ENCODE data around the gene ITPR3.

DNA sequence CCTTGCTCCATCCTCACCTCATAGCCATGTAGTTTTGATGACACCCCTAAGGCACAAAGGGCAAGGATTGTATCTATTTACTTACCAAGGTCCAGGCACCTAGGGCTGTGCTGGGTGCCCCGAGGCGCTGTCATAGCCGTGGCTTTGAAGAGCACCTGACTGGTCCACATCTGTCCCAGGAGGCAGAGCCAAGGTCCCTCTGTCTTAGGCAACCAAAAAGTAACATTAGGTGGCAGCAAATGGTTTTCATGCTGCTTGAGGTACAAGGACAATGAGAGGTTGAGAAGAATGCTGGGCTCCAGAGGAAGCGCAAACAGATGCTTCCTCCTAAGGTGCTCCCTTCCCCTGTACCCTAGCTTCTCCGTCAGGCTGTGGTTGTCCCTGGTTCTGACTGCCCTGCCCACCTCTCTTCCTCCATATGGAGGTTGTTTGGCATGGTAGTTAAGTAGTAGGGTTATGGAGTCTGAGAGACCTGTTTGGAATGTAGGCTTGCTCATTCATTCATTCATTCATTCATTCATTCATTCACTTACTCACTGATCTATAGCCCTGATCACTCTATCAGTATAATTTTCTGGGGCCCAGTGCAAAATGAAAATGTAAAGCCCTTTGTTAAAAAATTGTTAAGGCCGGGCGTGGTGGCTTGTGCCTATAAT is 93.4 kb downstream of the ITPR3 start:
- no peak for TF ChIP-seq POLR2A (IDR thresholded peaks at IDR 0.05; ENCODE audit: insufficient read depth in 1 of 2, low read depth in 2 of 2, low read length in 2 of 2)
- TF ChIP-seq ARID4A (CRISPR knock-in tag; IDR thresholded peaks at IDR 0.05; ENCODE audit: borderline replicate concordance) = no peak
- TF ChIP-seq, protein P1, sequence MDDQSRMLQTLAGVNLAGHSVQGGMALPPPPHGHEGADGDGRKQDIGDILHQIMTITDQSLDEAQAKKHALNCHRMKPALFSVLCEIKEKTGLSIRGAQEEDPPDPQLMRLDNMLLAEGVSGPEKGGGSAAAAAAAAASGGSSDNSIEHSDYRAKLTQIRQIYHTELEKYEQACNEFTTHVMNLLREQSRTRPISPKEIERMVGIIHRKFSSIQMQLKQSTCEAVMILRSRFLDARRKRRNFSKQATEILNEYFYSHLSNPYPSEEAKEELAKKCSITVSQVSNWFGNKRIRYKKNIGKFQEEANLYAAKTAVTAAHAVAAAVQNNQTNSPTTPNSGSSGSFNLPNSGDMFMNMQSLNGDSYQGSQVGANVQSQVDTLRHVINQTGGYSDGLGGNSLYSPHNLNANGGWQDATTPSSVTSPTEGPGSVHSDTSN (CRISPR knock-in tag; IDR thresholded peaks at IDR 0.05; ENCODE audit: borderline replicate concordance) = no peak
- TF ChIP-seq NRL (CRISPR knock-in tag; IDR thresholded peaks at IDR 0.05; ENCODE audit: borderline replicate concordance) = no peak

Measured in HepG2 (cell line).